Stimulated activated CD4-positive, alpha-beta T cell treated with anti-CD3 and anti-CD28 coated beads, Interleukin-4, amount 100 ng/mL, for 1 hour (primary cell): ENCODE data around the gene TSPAN7.

Source experiments
- DNase-seq: peaks from one replicate; pipeline ENCODE4 v3.0.0-alpha.2; 2020

The TSPAN7 gene

GRCh38 chrX:38561126-38561868, at the start of gene TSPAN7:
TSS of gene TSPAN7 (plus strand) at chrX:38561542. CDS start at chrX:38561547, 5 bp downstream.
- DNase-seq: peak; percentile 80

GRCh38 chrX:38513112-38513742, 48.1 kb upstream of the TSPAN7 start:
- DNase-seq: no peak

- no peak for DNase-seq
Measured at GRCh38 chrX:38514016-38514854, 47.1 kb upstream of the TSPAN7 start.

- no peak for DNase-seq
Measured at GRCh38 chrX:38515291-38515690, 46.1 kb upstream of the TSPAN7 start.

GRCh38 chrX:38516196-38516774, 45.1 kb upstream of the TSPAN7 start:
- no peak for DNase-seq

GRCh38 chrX:38519651-38520050, 41.7 kb upstream of the TSPAN7 start:
- DNase-seq: no peak

GRCh38 chrX:38538134-38538533, 23.2 kb upstream of the TSPAN7 start:
- no peak for DNase-seq

GRCh38 chrX:38539748-38540147, 21.6 kb upstream of the TSPAN7 start:
- no peak for DNase-seq

- DNase-seq: no peak
Measured at GRCh38 chrX:38548508-38548907, 12.8 kb upstream of the TSPAN7 start.

- DNase-seq: no peak
Measured at GRCh38 chrX:38552721-38553120, 8.6 kb upstream of the TSPAN7 start.

- DNase-seq: no peak
Measured at GRCh38 chrX:38558686-38559085, 2.7 kb upstream of the TSPAN7 start.

- no peak for DNase-seq
Measured at GRCh38 chrX:38560776-38561125, 591 bp upstream of the TSPAN7 start.

GRCh38 chrX:38561951-38562719, 793 bp downstream of the TSPAN7 start:
- peak; percentile 4 for DNase-seq

GRCh38 chrX:38563030-38563429, 1.7 kb downstream of the TSPAN7 start:
- no peak for DNase-seq

GRCh38 chrX:38570396-38570795, 9.1 kb downstream of the TSPAN7 start:
- no peak for DNase-seq

- no peak for DNase-seq
Measured at GRCh38 chrX:38571058-38571457, 9.7 kb downstream of the TSPAN7 start.

GRCh38 chrX:38574858-38575257, 13.5 kb downstream of the TSPAN7 start:
- no peak for DNase-seq

GRCh38 chrX:38575888-38576287, 14.5 kb downstream of the TSPAN7 start:
- DNase-seq: no peak

- no peak for DNase-seq
Measured at GRCh38 chrX:38577738-38578137, 16.4 kb downstream of the TSPAN7 start.

- no peak for DNase-seq
Measured at GRCh38 chrX:38578167-38578566, 16.8 kb downstream of the TSPAN7 start.

GRCh38 chrX:38583181-38583580, 21.8 kb downstream of the TSPAN7 start:
- no peak for DNase-seq

GRCh38 chrX:38594434-38594833, 33.1 kb downstream of the TSPAN7 start:
- DNase-seq: no peak

GRCh38 chrX:38595801-38596200, 34.5 kb downstream of the TSPAN7 start:
- no peak for DNase-seq
